ENCODE results near the gene HOXA11.

HOXA11 gene

DNA sequence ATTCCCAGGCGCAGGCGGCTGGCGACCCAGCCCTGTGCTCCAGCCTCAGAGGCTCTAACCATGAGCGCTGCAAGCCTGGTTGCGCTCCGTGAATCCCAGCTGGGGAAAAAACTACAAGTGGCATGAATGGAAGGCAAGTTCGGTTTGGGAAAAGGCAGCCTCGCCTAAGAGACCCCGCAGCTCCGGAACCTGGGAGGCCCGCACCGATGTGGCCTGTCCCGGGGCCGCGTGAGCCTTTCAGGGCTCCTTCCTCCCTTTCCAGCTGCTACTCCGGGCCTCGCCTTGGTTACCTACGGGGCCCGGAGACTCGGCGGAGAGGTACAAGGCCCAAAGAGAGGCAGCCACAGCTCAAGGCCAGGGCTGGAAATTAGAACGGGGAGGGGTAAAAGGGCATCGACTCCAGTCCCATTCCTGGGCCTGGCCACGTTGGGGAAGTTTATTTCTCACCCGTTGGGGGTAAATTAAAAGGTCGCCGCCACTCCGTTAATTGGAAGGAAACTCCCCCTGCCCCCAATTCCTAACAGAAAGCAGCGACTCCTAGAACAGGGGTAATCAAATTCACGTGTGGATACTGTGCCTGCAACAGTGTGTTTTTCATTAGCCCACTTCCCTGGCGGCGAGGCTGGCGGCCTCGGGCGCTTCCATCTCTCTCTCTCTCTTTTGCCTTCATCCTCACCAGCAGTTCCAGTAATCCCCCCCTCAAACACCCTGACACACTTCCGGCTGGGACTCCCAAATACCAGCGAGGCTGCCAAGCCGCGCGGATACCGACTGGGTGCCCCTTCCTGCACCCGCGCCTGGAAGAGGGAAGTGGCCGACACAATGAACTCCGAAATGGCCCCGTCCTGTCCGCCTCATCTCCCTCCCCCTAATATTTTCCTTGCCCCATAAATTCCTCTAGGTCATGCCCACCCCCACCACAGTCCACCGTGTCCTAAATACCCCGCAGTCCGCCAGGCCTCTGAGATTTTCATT is 18.2 kb downstream of the HOXA11 start:
- Histone ChIP-seq H3K36me3 (ENCODE audit: control insufficient read depth, insufficient read depth, low read length) (no peaks in the 10 kb centered on the region), H3K9ac (ENCODE audit: low read depth, low read length) (no peak overlapping the region), H3K9me3 (ENCODE audit: control insufficient read depth, insufficient read depth, low read length) (no peaks in the 10 kb centered on the region), H3K27me3 (ENCODE audit: control insufficient read depth, insufficient read depth, low read length) (peaks cover 98% of the 10 kb centered on the region), H3K4me1 (ENCODE audit: control insufficient read depth, insufficient read depth, low read length) (no peaks in the 10 kb centered on the region), H3K4me3 (ENCODE audit: low read depth, low read length) (peak overlapping the region; percentile 8)

DNA sequence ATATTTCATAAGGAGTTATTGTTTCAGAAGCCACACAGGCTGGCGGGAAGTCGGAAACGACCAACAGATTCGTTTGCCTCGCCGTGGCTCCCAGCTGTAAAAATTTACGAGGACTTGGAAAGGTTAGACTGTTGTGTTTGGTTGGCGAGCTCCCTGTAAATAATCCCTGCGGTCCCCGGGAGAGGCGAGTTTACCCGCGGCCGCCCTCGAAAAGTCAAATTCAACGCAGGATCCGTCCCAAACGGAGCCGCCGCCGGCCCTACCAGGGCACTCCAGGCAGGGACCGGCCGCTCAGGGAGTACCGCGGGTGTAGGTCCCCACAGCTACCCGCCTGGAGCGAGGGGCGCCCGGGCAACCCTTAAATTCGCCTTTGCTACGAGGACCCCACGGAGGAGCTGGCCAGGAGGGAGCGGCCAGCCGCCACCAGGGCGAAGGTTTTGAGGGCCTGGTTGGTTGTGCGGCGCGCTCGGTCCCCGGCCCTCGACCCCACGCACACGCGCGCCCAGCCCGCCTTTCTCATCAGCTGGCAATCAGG is 19.0 kb downstream of the HOXA11 start:
- H3K9me3 ChIP-seq (ENCODE audit: control insufficient read depth, insufficient read depth, low read length): no peaks in the 10 kb centered on the region
- no peaks in the 10 kb centered on the region for H3K36me3 ChIP-seq (ENCODE audit: control insufficient read depth, insufficient read depth, low read length)
- H3K4me1 ChIP-seq (ENCODE audit: control insufficient read depth, insufficient read depth, low read length): no peaks in the 10 kb centered on the region
- peak overlapping the region; percentile 18 for H3K4me3 ChIP-seq (ENCODE audit: low read depth, low read length)
- no peak overlapping the region for H3K9ac ChIP-seq (ENCODE audit: low read depth, low read length)
- H3K27me3 ChIP-seq (ENCODE audit: control insufficient read depth, insufficient read depth, low read length): peaks cover 96% of the 10 kb centered on the region

DNA sequence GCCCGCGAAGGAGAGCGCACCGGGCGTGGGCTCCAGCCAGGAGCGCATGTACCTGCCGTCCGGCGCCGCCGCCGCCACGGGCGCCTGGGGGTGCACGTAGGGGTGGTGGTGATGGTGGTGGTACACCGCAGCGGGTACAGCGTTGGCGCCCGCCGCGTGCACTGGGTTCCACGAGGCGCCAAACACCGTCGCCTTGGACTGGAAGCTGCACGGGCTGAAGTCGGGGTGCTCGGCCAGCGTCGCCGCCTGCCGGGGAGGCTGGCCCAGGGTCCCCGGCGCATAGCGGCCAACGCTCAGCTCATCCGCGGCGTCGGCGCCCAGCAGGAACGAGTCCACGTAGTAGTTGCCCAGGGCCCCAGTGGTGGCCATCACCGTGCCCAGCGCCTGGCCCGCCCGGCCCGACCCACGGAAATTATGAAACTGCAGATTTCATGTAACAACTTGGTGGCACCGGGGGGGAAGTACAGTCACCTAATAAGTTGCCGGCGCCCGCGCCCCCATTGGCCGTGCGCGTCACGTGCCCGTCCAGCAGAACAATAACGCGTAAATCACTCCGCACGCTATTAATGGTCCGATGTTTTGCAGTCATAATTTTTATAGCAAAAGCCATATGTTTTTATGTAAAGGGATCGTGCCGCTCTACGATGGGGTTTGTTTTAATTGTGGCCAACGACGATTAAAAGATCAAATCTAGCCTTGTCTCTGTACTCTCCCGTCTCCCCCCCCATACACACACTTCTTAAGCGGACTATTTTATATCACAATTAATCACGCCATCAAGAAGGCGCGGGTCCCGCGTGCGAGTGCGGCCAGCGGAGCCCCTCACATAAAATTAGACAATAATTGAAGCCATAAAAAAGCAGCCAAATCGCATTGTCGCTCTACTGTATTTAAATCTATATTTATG is 19.7 kb downstream of the HOXA11 start, which contains the start of gene HOXA9:
HOXA9 (minus strand) TSS at position 449 of the 907 bp plus-strand sequence; CDS start at position 369, 80 bp downstream.
- no peak within 1 kb of the TSS for H3K9ac ChIP-seq (ENCODE audit: low read depth, low read length)
- H3K4me1 ChIP-seq (ENCODE audit: control insufficient read depth, insufficient read depth, low read length): no peaks in the 10 kb centered on the region
- H3K27me3 ChIP-seq (ENCODE audit: control insufficient read depth, insufficient read depth, low read length): peaks cover 96% of the 10 kb centered on the region
- H3K9me3 ChIP-seq (ENCODE audit: control insufficient read depth, insufficient read depth, low read length): no peaks in the 10 kb centered on the region
- H3K4me3 ChIP-seq (ENCODE audit: low read depth, low read length): peak within 1 kb of the TSS; percentile 18
- H3K36me3 ChIP-seq (ENCODE audit: control insufficient read depth, insufficient read depth, low read length): no peaks in the 10 kb centered on the region

DNA sequence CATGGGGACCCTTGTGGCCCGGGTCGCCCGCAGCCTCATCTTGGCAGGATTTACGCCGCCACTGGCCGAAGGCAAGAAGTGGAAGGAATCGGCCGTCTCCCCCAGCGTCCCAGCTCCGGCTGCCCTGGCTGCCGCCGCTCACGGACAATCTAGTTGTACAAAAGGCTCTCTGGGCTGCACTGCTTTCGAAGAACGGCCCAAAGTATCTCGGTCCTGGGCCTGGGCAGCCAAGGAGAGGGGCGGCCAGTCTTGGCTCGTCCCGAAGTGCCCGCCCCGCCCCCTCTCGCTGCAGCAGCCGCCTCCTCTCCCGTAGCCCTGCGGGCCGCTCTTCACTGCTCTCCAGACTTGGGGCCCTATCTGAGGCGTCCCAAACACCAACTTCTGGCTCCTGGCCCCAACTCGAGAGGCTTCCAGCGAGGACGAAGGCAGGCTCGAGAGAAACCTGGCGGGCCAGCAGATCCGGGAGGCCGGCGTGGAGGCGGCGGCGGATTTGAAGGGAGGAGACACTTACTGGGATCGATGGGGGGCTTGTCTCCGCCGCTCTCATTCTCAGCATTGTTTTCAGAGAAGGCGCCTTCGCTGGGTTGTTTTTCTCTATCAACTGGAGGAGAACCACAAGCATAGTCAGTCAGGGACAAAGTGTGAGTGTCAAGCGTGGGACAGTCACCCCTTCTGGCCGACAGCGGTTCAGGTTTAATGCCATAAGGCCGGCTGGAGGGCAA is 20.5 kb downstream of the HOXA11 start:
- H3K27me3 ChIP-seq (ENCODE audit: control insufficient read depth, insufficient read depth, low read length): peaks cover 97% of the 10 kb centered on the region
- no peaks in the 10 kb centered on the region for H3K36me3 ChIP-seq (ENCODE audit: control insufficient read depth, insufficient read depth, low read length)
- H3K4me1 ChIP-seq (ENCODE audit: control insufficient read depth, insufficient read depth, low read length): no peaks in the 10 kb centered on the region
- no peak overlapping the region for H3K9ac ChIP-seq (ENCODE audit: low read depth, low read length)
- H3K9me3 ChIP-seq (ENCODE audit: control insufficient read depth, insufficient read depth, low read length): no peaks in the 10 kb centered on the region
- peak overlapping the region; percentile 12 for H3K4me3 ChIP-seq (ENCODE audit: low read depth, low read length)

DNA sequence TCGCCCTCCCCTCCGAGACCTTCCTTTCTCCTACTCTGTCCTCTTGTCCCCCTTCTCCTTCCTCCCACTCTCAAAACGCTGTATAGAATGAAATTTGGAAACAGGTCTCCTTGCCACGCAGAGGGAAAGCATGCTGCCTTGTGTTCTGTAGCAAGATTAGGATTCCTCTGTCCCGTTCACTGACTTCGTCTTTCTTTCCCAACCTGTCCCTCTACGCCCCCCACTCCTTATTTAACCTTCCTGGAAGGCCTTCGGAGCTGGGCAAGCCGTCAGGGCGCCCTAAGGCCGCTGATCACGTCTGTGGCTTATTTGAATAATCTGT is 21.0 kb downstream of the HOXA11 start:
- Histone ChIP-seq H3K4me1 (ENCODE audit: control insufficient read depth, insufficient read depth, low read length) (no peaks in the 10 kb centered on the region), H3K27me3 (ENCODE audit: control insufficient read depth, insufficient read depth, low read length) (peaks cover 98% of the 10 kb centered on the region), H3K4me3 (ENCODE audit: low read depth, low read length) (peak overlapping the region; percentile 12), H3K36me3 (ENCODE audit: control insufficient read depth, insufficient read depth, low read length) (no peaks in the 10 kb centered on the region), H3K9ac (ENCODE audit: low read depth, low read length) (no peak overlapping the region), H3K9me3 (ENCODE audit: control insufficient read depth, insufficient read depth, low read length) (no peaks in the 10 kb centered on the region)

DNA sequence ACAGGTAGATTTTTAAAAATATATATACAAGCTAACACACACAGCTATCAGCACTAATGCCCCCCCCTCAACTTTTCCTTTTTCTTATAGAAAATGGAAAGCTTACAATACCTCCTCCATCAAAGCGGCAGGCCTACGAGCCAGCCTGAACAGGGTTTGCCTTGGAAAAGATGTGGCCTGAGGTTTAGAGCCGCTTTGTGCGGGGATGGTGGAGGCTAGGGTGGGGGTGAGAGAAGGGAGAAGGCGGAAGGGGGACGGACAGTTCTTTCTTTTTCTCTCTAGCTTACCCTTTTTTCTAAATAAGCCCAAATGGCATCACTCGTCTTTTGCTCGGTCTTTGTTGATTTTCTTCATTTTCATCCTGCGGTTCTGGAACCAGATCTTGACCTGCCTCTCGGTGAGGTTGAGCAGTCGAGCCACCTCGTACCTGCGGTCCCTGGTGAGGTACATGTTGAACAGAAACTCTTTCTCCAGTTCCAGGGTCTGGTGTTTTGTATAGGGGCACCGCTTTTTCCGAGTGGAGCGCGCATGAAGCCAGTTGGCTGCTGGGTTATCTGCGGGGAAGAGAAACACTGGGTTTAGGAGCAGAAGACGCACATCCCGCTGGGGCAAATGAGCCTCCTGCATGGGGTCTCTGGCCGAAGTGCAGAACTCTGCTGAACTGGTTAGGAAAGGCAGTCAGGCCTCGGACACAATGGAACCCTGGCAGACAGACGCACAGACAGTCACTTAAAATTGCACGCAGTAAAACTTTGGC is 21.6 kb downstream of the HOXA11 start:
- Histone ChIP-seq H3K9me3 (ENCODE audit: control insufficient read depth, insufficient read depth, low read length) (no peaks in the 10 kb centered on the region), H3K36me3 (ENCODE audit: control insufficient read depth, insufficient read depth, low read length) (no peaks in the 10 kb centered on the region), H3K4me1 (ENCODE audit: control insufficient read depth, insufficient read depth, low read length) (no peaks in the 10 kb centered on the region), H3K4me3 (ENCODE audit: low read depth, low read length) (peak overlapping the region; percentile 12), H3K9ac (ENCODE audit: low read depth, low read length) (no peak overlapping the region), H3K27me3 (ENCODE audit: control insufficient read depth, insufficient read depth, low read length) (peaks cover 98% of the 10 kb centered on the region)

DNA sequence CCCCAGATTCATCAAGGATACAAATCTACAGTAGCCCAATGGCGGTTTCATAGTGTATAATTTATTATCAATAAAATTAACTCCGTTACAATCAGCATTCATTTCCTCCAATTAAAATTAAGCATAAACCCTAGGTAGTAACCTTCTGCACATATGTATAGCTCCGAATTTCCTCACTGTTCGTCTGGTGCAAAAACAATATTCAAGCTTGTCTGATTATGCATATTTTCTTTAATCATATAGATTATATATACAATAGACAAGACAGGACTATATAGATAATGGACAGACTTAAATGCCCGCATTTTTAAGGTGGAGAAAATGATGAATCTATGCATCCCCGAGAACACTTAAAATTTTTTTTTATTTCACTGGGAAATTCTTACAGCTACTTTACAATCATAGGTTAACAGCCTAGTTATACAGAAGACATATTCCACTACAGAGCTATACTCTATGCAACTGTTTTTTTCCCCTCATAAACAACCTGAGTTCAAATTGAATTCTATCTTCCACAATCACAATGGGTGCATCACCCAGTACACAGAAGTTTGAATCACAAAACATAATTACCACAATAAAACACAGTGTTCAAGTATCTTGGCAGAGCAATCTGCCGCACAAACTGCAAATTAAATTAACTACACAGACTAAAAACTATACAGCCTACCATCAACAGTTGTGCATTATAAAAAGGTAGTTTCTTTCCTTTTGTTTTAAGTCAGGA is 22.3 kb downstream of the HOXA11 start:
- H3K4me3 ChIP-seq (ENCODE audit: low read depth, low read length): no peak overlapping the region
- no peaks in the 10 kb centered on the region for H3K4me1 ChIP-seq (ENCODE audit: control insufficient read depth, insufficient read depth, low read length)
- no peaks in the 10 kb centered on the region for H3K9me3 ChIP-seq (ENCODE audit: control insufficient read depth, insufficient read depth, low read length)
- no peaks in the 10 kb centered on the region for H3K36me3 ChIP-seq (ENCODE audit: control insufficient read depth, insufficient read depth, low read length)
- H3K27me3 ChIP-seq (ENCODE audit: control insufficient read depth, insufficient read depth, low read length): peaks cover 98% of the 10 kb centered on the region
- no peak overlapping the region for H3K9ac ChIP-seq (ENCODE audit: low read depth, low read length)

DNA sequence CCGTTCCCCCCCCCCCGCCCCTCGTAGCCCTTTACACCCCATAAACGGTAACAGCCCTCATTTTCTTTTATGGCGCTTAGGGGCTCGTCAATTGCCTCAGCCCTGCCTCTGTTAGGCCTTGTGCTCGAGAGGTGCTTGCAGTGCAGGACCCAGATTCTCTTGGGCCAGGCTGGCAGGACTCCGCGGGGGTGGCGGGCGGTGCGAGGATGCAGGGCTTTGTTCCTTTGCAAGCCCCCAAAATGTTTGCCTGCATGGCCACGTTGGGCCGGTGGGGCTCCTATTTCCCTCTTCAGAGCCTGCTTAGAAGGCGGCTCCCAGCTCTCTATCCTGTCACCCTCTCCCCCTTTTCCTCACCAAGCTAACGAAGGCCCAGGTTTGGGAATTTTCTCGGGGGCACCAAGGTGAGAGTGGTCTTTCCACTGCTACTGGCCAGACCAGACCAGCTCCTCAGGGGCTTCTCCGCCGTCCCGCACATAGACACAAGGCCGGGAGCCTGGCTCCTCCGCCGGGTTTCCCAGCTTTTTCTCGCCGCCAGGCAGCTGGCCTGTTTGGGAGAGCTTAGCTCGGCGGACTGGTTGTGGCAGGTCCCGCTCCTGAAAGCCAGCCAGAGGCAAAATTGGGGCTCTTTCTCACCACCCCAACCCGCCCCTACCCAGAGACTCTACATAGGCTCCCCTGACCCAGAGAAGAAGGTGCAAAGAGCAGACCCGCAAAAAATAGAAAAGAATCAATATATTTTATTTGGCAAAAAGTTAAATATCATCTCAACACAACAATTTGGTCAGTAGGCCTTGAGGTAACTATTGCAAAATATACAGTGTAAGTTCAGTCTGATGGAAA is 23.1 kb downstream of the HOXA11 start:
- Histone ChIP-seq H3K4me3 (ENCODE audit: low read depth, low read length) (peak overlapping the region; percentile 8), H3K4me1 (ENCODE audit: control insufficient read depth, insufficient read depth, low read length) (no peaks in the 10 kb centered on the region), H3K36me3 (ENCODE audit: control insufficient read depth, insufficient read depth, low read length) (no peaks in the 10 kb centered on the region), H3K9ac (ENCODE audit: low read depth, low read length) (no peak overlapping the region), H3K9me3 (ENCODE audit: control insufficient read depth, insufficient read depth, low read length) (no peaks in the 10 kb centered on the region), H3K27me3 (ENCODE audit: control insufficient read depth, insufficient read depth, low read length) (peaks cover 98% of the 10 kb centered on the region)

DNA sequence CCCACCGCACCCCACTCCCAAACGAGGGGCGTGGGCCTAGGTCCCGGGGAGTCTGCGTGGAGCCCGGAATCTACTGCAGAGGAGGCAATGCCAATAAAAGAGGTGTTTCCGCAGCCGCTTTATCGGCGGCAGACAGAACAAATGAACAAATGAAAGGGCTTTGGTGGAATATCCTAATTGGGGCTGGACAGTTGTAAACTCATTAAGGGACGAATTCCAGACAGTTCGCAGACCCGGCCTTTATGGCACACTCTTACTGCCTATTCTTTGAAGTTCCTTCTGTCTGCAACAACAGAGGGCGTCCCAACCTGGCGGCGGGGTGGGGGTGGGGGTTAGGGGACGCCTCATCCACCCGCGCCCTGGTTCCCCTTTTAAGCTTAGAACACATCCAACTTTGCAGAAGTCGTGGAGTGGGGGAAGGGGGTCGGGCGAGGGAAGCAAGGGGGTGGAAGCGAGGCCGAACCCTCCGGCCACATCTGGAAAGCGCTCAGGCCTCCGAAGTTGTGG is 23.8 kb downstream of the HOXA11 start:
- Histone ChIP-seq H3K9ac (ENCODE audit: low read depth, low read length) (no peak overlapping the region), H3K9me3 (ENCODE audit: control insufficient read depth, insufficient read depth, low read length) (no peaks in the 10 kb centered on the region), H3K4me1 (ENCODE audit: control insufficient read depth, insufficient read depth, low read length) (no peaks in the 10 kb centered on the region), H3K4me3 (ENCODE audit: low read depth, low read length) (peak overlapping the region; percentile 46), H3K36me3 (ENCODE audit: control insufficient read depth, insufficient read depth, low read length) (no peaks in the 10 kb centered on the region), H3K27me3 (ENCODE audit: control insufficient read depth, insufficient read depth, low read length) (peaks cover 97% of the 10 kb centered on the region)

Data from iPS-15b (cell line).